GM18511 (cell line): ENCODE results near the gene PPDPF.

Source experiments
- ATAC-seq: cut with Tn5 transposase; IDR thresholded peaks from one replicate; pipeline ENCODE4 v1.9.1; 2021; ENCODE audit warnings: mild to moderate bottlenecking, moderate library complexity; ENCODE audit not compliant: unreplicated experiment

PPDPF gene

GRCh38 chr20:63519668-63520503 lies 679 bp upstream of the PPDPF start:
- ATAC-seq = peak; percentile 50

DNA sequence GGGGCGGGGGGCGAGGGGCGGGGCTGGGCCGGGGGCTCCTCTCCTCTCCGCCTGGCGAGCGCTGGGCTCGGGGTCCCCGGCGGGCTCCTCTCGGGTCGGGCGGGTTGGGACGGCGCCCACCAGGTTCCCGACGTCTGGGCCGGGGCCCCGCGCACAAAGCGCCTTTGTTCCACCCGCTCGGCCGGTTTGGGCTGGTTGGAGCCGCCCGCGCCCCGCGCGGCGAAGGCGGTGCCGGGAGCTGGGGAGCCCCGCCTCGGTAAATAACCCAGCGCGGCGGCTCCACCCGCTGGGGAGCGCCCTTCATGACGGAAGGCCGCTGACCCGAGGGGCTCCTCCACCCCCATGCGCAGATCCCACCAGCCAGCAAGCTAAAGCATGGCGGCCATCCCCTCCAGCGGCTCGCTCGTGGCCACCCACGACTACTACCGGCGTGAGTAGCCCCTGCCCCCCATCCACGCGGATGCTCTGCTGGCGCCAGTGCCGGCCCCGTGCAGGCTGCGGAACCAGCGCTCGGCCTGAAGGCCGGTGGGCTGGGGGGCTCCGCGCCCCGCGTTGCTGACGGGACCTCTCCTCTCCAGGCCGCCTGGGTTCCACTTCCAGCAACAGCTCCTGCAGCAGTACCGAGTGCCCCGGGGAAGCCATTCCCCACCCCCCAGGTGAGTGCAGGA lies 503 bp downstream of the PPDPF start:
- peak; percentile 57 for ATAC-seq

DNA sequence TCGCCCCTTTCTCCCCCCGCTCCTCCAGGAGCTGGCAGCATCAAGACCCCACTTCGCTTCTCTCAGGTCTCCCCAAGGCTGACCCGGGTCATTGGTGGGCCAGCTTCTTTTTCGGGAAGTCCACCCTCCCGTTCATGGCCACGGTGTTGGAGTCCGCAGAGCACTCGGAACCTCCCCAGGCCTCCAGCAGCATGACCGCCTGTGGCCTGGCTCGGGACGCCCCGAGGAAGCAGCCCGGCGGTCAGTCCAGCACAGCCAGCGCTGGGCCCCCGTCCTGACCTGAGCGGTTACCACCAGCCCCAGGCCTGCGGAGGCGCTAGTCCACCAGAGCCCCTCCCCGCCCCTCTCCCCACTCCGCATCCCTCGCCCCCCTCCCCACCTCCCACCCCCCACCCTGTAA lies 1.0 kb downstream of the PPDPF start:
- ATAC-seq = no peak

GRCh38 chr20:63522091-63522868 lies 1.7 kb downstream of the PPDPF start:
- no peak for ATAC-seq

DNA sequence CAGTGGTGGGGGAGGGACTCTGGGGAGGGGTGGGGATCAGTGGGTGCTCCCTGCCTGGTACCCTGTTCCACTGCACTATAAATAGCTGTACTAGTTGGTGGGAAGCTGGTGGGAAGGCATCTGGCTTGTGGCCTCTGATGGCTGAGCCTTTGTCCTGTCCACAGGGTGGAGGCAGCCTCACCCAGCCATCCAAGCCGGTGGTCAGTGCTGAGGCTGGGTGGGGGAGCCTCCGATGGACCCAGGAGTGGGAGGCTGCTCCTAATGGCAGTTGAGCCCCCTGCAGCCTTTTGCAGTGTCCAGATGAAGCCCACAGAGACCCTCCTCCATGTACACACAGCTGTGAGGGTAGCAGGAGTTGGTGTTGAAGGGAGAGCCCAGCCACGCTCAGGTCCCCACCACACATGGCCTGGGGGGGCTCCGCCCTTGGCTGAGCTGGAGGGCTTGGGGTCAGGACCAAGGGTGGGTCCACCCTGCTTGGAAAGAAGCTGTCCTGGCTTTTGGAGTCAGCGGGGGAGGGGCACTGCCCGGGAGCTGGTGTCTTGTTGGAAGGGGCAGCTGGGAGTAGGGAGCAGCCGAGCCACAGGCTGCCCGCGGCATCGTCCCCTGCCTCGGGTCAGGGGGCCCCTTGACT lies 2.5 kb downstream of the PPDPF start:
- no peak for ATAC-seq

GRCh38 chr20:63525185-63525584 lies 4.6 kb downstream of the PPDPF start:
- ATAC-seq = no peak

GRCh38 chr20:63525971-63526370 lies 5.4 kb downstream of the PPDPF start:
- no peak for ATAC-seq

DNA sequence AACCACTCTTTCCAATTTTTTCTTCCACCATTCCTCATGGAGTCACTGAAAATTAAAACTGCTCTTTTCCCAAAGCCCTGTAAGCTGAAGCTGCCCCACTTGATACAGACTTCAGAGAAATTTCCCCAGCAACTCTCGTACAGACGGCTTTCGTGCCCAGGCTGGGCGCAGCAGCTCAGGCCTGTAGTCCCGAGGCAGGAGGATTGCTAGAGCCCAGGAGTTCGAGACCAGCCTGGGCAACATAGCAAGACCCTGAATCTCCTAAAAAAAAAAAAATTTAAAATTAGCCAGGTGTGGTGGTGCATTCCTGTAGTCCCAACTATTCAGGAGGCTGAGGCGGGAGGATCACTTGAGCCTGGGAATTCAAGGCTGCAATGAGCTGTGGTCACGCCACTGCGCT lies 6.6 kb downstream of the PPDPF start:
- no peak for ATAC-seq

DNA sequence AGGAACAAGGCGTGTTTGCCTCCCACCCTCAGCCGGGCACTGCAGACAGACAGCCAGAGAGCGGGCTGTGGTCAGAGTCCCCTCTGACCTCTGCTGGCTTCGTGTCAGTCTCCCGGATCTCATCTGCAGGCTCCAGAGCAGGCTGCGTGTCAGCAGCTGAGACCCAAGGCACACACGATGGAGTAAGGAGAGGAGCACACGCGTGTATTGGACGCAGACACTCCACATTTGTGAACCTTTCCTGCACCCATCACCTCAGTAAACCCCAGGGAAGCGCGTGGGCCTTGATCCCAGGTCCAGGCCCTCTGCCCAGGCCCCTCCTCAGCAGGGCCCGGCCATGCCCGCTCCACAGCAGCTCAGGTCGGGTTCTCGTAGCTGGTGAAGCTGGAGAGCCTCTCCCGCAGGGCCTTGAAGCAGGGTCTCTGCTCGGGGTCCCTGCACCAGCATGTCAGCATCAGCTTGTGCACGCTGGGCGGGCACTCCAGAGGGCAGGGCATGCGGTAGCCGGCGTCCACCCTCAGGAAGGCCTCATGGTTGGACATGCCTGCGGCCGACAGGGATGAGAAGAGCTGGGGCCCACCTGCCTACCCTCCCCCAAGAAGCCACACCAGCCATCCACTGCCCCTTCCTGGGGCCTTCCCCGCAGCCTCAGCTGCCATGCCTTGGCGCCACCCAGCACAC lies 8.8 kb downstream of the PPDPF start:
- no peak for ATAC-seq

- no peak for ATAC-seq
Observed at GRCh38 chr20:63529861-63530787, 9.6 kb downstream of the PPDPF start.

- no peak for ATAC-seq
Observed at GRCh38 chr20:63530788-63531160, 10.2 kb downstream of the PPDPF start.

DNA sequence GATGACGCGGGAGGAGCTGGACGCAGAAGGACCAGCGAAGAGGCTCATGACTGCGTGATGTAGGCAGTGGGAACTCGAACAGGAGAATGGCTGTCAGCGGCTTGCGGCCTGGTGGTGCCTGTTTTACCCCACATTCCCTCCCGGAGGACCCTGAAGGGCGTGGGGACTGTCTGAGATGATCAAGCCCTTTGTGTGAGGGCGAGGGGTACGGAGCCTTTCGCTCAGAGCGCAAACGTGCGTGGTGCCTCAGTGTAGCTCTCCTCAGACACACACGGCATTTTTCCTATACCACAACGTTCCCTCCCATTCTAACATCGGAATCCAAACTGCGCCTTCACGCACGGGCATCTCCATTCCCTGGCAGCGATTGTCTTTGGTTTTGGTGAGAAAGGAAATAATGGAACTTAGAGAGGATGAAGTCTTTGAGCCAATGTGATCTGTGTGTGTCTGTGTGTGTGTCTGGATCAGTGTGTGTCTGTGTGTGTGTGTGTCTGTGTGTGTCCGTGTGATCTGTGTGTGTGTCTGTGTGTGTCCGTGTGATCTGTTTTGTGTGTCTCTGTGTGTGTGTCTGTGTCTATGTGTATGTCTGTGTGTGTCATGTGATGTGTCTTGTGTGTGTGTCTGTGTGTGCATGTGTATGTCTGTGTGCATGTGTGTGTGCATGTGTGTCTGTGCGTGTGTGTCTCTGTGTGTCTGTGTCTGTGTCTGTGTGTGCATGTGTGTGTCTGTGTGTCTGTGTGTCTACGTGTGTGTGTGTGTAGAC lies 11.3 kb downstream of the PPDPF start:
- no peak for ATAC-seq

DNA sequence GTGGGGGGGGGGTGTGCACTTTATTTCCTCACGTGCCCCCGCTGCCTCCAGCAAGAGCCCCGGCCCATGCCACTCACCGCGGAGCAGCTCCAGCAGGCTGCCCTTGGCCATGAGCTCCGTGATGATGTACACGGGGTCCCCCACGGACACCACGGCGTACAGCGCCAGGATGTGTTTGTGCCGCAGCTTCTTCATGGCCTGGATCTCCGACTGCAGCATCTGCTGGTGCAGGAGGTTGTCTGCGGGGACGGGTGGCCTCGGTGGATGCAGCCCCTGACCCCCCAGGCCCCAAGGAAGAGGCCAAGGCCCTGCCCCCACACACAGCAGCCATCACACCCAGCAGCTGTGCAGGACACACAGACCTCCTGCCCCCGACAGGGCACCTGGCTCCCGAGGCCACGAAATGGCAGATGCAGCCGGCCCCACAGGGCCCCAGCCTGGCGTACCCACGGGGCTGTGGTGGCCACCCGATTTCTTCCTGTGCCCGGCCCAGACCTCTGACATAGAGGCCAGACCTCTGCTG lies 11.9 kb downstream of the PPDPF start:
- no peak for ATAC-seq

DNA sequence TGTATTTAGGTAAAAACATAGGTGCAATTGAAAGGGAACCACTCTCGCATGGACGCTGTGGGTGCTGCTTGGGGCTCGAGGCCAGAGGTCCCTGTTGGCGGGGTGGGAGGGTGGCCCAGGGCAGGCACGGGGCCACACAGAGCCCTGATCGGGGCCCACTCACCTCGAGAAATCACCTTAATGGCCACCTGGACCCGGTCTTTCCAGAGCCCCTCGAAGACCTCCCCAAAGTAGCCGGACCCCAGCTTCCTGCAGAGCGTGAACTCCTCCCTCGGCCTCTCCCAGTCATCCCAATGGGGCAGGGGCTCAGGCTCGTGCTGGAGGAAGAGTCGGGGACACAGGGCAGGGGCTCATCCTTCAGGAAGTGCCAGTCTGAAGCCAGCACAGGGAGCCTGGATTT lies 12.8 kb downstream of the PPDPF start:
- ATAC-seq = no peak

GRCh38 chr20:63533871-63534393 lies 13.4 kb downstream of the PPDPF start:
- ATAC-seq = no peak

- no peak for ATAC-seq
Observed at GRCh38 chr20:63534427-63534830, 13.9 kb downstream of the PPDPF start.

- ATAC-seq = no peak
Observed at GRCh38 chr20:63534831-63535651, 14.5 kb downstream of the PPDPF start.
